DND-41 (cell line): ENCODE data around the gene GRAMD1A.

ENCODE experiments used
- ATAC-seq: fragments of 200-7000 bp; cut with Tn5 transposase; 3 replicates; pipeline ENCODE4 v1.9.1; 2021; ENCODE audit warnings: low read depth; ENCODE audit not compliant: insufficient read depth
- DNase-seq: peaks from one replicate; pipeline ENCODE4 v3.0.0-alpha.2; 2020
- H2AFZ ChIP-seq: 2 replicates; pipeline ENCODE4 v1.6.0; 2012; ENCODE audit warnings: low read depth, low read length
- H3K27ac ChIP-seq: 2 replicates; pipeline ENCODE4 v1.5.1; 2012; ENCODE audit warnings: low read length, inconsistent platforms
- H3K27me3 ChIP-seq: fragments of 200-600 bp; sonication (generic); 2 replicates; pipeline ENCODE4 v1.6.0; 2012; ENCODE audit warnings: low read length, mild to moderate bottlenecking, inconsistent platforms; ENCODE audit not compliant: insufficient read depth, poor library complexity
- H3K36me3 ChIP-seq: 2 replicates; pipeline ENCODE4 v1.5.1; 2012; ENCODE audit warnings: low read length, inconsistent platforms; ENCODE audit not compliant: insufficient read depth
- H3K4me1 ChIP-seq: 2 replicates; pipeline ENCODE4 v1.5.1; 2012; ENCODE audit warnings: mild to moderate bottlenecking, low read length; ENCODE audit not compliant: insufficient read depth
- H3K4me2 ChIP-seq: 2 replicates; pipeline ENCODE4 v1.6.0; 2012; ENCODE audit warnings: mild to moderate bottlenecking, moderate library complexity, low read length, inconsistent platforms; ENCODE audit not compliant: insufficient read depth
- H3K4me3 ChIP-seq, 2 experiments: fragments of 200-600 bp in 1 of 2; shearing (Covaris generic) in 1 of 2; 2 replicates each; pipeline ENCODE4 v1.5.1; 2012 to 2016; ENCODE audit warnings: inconsistent platforms in 2 of 2, low read length in 2 of 2, mild to moderate bottlenecking in 2 of 2, low read depth in 1 of 2, moderate library complexity in 1 of 2
- H3K79me2 ChIP-seq: 2 replicates; pipeline ENCODE4 v1.6.0; 2012; ENCODE audit warnings: low read length, inconsistent platforms; ENCODE audit not compliant: insufficient read depth
- H3K9ac ChIP-seq: 2 replicates; pipeline ENCODE4 v1.6.0; 2012; ENCODE audit warnings: low read depth, mild to moderate bottlenecking, inconsistent platforms, low read length, moderate library complexity
- H3K9me3 ChIP-seq: 2 replicates; pipeline ENCODE4 v1.5.1; 2012; ENCODE audit warnings: low read length, moderate library complexity, mild to moderate bottlenecking, inconsistent platforms; ENCODE audit not compliant: insufficient read depth, severe bottlenecking
- H4K20me1 ChIP-seq: 2 replicates; pipeline ENCODE4 v1.6.0; 2012; ENCODE audit warnings: low read length; ENCODE audit not compliant: insufficient read depth
- EZH2 ChIP-seq: IDR thresholded peaks from 3 replicates; pipeline ENCODE4 v1.6.1; 2012; ENCODE audit warnings: borderline replicate concordance, low read depth, mild to moderate bottlenecking, moderate library complexity, low read length, inconsistent platforms; ENCODE audit not compliant: severe bottlenecking
- TF ChIP-seq, protein P1 (sequence below): IDR thresholded peaks from 2 replicates; pipeline ENCODE4 v1.5.1; 2012; ENCODE audit warnings: borderline replicate concordance, low read length, moderate library complexity, mild to moderate bottlenecking; ENCODE audit not compliant: poor library complexity, severe bottlenecking; ENCODE audit errors: extremely low read depth

GRAMD1A gene

GRCh38 chr19:34961775-34962686 lies 38.1 kb upstream of the GRAMD1A start:
- H3K79me2 ChIP-seq: peaks cover 25% of the 10 kb centered on the region
- H3K27ac ChIP-seq: peak overlapping the region; percentile 53
- peak overlapping the region; percentile 68; the same call in 1 of the 2 replicates for H2AFZ ChIP-seq
- peaks cover 49% of the 10 kb centered on the region for H3K36me3 ChIP-seq
- H3K9me3 ChIP-seq: peaks cover 40% of the 10 kb centered on the region
- DNase-seq (peak; percentile 54), ATAC-seq (peak; percentile 77)
- H3K4me3 ChIP-seq: peak overlapping the region in 1 of 2 experiments; percentile 73; a peak in 2 of 4 replicates
- peak overlapping the region; percentile 97 for H3K4me2 ChIP-seq
- peaks cover 11% of the 10 kb centered on the region for H3K27me3 ChIP-seq
- no peaks in the 10 kb centered on the region for H4K20me1 ChIP-seq
- H3K4me1 ChIP-seq: peaks cover 32% of the 10 kb centered on the region
- TF ChIP-seq, protein P1, sequence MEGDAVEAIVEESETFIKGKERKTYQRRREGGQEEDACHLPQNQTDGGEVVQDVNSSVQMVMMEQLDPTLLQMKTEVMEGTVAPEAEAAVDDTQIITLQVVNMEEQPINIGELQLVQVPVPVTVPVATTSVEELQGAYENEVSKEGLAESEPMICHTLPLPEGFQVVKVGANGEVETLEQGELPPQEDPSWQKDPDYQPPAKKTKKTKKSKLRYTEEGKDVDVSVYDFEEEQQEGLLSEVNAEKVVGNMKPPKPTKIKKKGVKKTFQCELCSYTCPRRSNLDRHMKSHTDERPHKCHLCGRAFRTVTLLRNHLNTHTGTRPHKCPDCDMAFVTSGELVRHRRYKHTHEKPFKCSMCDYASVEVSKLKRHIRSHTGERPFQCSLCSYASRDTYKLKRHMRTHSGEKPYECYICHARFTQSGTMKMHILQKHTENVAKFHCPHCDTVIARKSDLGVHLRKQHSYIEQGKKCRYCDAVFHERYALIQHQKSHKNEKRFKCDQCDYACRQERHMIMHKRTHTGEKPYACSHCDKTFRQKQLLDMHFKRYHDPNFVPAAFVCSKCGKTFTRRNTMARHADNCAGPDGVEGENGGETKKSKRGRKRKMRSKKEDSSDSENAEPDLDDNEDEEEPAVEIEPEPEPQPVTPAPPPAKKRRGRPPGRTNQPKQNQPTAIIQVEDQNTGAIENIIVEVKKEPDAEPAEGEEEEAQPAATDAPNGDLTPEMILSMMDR: no peak
- no peak for TF ChIP-seq EZH2
- peak overlapping the region; percentile 89; the same call in 1 of the 2 replicates for H3K9ac ChIP-seq

DNA sequence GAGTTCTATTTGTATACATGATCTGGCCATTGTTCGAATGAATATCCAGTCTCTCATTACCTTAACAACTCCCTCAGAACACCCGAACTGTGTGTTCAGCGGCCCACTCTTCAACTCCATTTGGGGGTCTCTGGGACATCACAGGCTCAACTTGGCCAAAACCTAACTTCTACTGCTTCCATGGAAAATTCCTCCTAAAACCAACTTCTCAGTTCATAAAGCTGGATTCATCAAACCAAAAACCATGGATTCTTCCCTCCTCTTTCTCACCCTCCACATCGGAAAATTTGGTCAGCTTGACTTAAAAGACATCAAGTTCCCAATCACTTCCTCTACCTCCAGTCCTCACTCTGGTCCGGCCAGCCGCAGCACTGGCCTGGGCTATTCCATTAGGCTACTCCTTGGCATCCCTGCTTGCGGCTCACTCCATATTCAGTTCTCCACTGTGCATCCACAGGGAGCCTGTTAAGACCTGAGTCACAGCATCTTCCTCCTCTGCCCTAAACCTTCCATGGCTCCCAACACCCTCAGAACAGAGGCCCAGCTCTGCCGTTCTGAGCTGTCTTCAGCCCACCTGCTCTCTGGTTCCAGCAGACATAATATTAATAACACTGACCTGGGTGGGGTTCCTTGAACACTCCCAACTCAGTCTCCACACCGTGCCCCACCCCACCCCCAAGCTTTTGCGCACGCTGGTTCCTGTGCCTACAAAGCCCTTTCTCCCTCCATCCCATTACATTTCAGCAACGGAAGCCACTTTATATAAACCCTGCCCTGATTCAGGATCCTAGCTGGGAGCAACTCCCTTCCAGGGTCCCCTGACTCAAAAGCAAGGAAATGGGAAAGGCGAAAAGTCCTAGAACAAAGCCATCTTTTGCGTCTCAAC lies 37.2 kb upstream of the GRAMD1A start:
- no peak for ATAC-seq
- H4K20me1 ChIP-seq: no peaks in the 10 kb centered on the region
- TF ChIP-seq, protein P1: no peak
- TF ChIP-seq EZH2: no peak
- H3K27me3 ChIP-seq: peaks cover 11% of the 10 kb centered on the region
- peaks cover 37% of the 10 kb centered on the region for H3K9me3 ChIP-seq
- peak overlapping the region; percentile 89 for H3K9ac ChIP-seq
- H3K36me3 ChIP-seq: peaks cover 40% of the 10 kb centered on the region
- DNase-seq: peak; percentile 15
- peak overlapping the region; percentile 53 for H3K27ac ChIP-seq
- peak overlapping the region; percentile 97 for H3K4me2 ChIP-seq
- peaks cover 25% of the 10 kb centered on the region for H3K79me2 ChIP-seq
- H3K4me3 ChIP-seq: peak overlapping the region; percentile 64 to 73
- peak overlapping the region; percentile 68 for H2AFZ ChIP-seq
- peaks cover 32% of the 10 kb centered on the region for H3K4me1 ChIP-seq

DNA sequence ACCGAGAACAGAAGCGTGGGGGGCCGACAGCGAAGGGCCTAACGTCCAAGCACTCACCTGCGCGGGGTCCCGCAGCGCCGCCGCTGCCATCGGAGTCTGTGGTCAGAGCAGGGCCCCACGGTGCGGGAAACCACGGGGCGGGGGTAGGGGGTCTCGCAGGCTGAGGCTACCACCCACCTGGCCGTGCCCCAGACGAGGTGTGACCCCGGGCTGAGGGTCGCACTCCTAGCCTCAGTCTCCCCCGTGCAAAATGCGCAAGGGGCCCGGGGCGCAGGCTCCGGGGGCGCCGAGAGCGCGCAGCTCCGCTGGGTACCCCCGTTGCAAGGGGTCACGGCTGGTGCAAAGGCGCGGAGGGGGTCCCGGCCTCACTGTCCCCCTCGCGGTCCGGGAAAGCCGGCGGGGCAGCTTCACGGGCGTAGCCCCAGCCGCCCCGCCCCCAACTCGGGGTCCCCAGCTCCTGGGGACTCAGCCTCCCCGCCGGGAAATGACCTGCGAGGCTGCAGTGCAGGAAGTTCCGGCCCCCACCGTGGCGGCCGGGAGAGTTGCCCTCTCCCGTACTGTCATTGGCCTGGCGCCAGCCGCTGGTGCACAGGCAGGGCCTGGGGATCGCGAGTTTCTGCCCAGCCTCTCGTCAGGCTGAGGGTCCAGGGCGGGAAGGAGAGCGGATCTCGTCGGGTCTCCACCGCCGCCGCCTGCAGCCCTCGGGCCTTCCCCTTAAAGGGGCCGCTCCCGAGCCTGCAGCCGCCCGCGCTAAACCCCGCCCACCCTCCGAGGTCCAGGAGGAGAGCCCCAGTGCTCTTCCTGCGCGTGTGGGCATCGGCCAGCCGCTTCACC lies 36.3 kb upstream of the GRAMD1A start, which contains the start of gene ZNF792:
TSS of gene ZNF792 (minus strand) at position 657 of the 834 bp plus-strand sequence. CDS start at position 90, 567 bp downstream.
- Histone ChIP-seq H3K27me3 (peaks cover 11% of the 10 kb centered on the region), H2AFZ (peak within 1 kb of the TSS; percentile 68), H3K4me3 (peak within 1 kb of the TSS; percentile 64 to 73), H3K9ac (peak within 1 kb of the TSS; percentile 89), H4K20me1 (no peaks in the 10 kb centered on the region), H3K79me2 (peaks cover 25% of the 10 kb centered on the region), H3K27ac (peak within 1 kb of the TSS; percentile 53), H3K4me2 (peak within 1 kb of the TSS; percentile 97), H3K9me3 (peaks cover 37% of the 10 kb centered on the region), H3K36me3 (peaks cover 32% of the 10 kb centered on the region), H3K4me1 (peaks cover 32% of the 10 kb centered on the region)
- no peak for TF ChIP-seq EZH2
- TF ChIP-seq, protein P1: no peak
- DNase-seq (peak; percentile 57), ATAC-seq (peak; percentile 75)
